ENCODE data around the gene MAMSTR. TPM values are rescaled to one million over a fixed set of nuclear protein-coding genes. Genes with fewer than 3 reads are reported as not detected.

MAMSTR gene
- total and polyA plus RNA-seq, 8 donors = 1.3 to 5.2 (median 4.5) TPM

GRCh38 chr19:48750351-48750750 is 30.8 kb upstream of the MAMSTR start:
- no peak for TF ChIP-seq CTCF (IDR thresholded peaks at IDR 0.05)
- Histone ChIP-seq H3K4me3 (peak overlapping the region in 1 of 2 donors; percentile 48), H3K4me1 (peaks cover 13 to 21% of the 10 kb centered on the region in 2 donors), H3K9me3 (no peaks in the 10 kb centered on the region), H3K27me3 (peaks cover 21 to 68% of the 10 kb centered on the region in 2 donors), H3K36me3 (no peaks in the 10 kb centered on the region), H3K27ac (no peak overlapping the region)
- DNase-seq (no peak), ATAC-seq (no peak)
- intact Hi-C loops (cut with DNase I) = no loop called here

GRCh38 chr19:48749571-48750198 is 30.2 kb upstream of the MAMSTR start:
- no peak for ATAC-seq
- Histone ChIP-seq H3K4me3 (no peak overlapping the region), H3K27ac (no peak overlapping the region), H3K36me3 (no peaks in the 10 kb centered on the region), H3K4me1 (peaks cover 13 to 21% of the 10 kb centered on the region in 2 donors), H3K9me3 (no peaks in the 10 kb centered on the region), H3K27me3 (peaks cover 21 to 71% of the 10 kb centered on the region in 2 donors)
- no peak for TF ChIP-seq CTCF (IDR thresholded peaks at IDR 0.05)
- intact Hi-C loops (cut with DNase I) = no loop called here
- no peak for DNase-seq

DNA sequence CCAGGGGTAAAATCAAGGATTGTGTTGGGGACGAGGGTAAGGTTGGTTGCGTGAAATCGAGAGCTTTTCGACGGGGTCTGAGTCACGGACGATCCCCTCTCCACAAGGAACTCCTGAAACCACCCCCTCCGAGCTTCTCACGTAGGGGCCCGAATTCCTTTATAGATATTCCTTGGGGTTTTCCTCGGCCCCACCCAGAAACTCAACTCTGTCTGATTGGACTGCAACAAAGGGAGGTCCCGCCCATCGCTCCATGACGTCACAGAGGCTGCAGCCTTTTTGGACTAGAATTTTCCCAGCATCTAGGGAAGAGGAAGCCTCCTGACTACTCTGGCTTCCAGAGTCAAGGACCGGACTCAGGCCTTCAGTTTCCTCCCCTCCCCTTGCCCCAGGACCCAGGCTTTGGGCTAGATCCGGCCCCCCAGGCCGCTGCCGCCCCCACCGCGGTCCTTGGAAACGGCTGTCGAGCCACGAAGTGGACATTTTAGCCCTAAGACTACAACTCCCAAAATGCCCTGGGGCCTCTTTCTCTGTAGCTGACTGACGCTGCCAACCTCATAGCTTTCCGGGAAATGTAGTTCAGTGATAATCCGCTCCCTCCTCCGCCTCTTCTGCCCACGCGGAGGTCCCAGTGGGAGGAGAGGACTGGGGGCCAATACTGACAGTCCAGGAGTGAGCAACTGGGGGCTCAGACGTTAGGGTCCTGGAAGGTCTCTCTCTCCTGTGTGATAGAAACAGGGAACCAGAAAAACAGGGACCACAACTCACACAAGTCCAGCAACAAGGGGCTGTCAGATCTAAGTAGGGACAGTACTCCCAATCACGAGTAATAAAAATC is 27.4 kb upstream of the MAMSTR start, which contains the start of gene IZUMO1:
IZUMO1 (minus strand) TSS at position 172 of the 838 bp plus-strand sequence. CDS start 1,050 bp downstream, outside the sequence.
- intact Hi-C loops (cut with DNase I) = no loop called here
- H3K4me3 ChIP-seq = peak within 1 kb of the TSS; percentile 25 to 40

GRCh38 chr19:48746110-48746509 is 26.6 kb upstream of the MAMSTR start:
- no peak for DNase-seq
- H3K27me3 ChIP-seq = peaks cover 0 to 41% of the 10 kb centered on the region in 2 donors
- no peak for TF ChIP-seq CTCF (IDR thresholded peaks at IDR 0.05)
- intact Hi-C loops (cut with DNase I) = no loop called here
- peaks cover 0 to 7% of the 10 kb centered on the region in 2 donors for H3K4me1 ChIP-seq
- no peak for ATAC-seq
- H3K27ac ChIP-seq = no peak overlapping the region
- H3K9me3 ChIP-seq = no peaks in the 10 kb centered on the region
- H3K36me3 ChIP-seq = no peaks in the 10 kb centered on the region
- H3K4me3 ChIP-seq = no peak overlapping the region

More for the DNA sequence above, 27.4 kb upstream of the MAMSTR start, which contains the start of gene IZUMO1:
- Histone ChIP-seq H3K27ac (peak within 1 kb of the TSS; percentile 70 to 78), H3K36me3 (no peaks in the 10 kb centered on the region), H3K27me3 (peaks cover 4 to 46% of the 10 kb centered on the region in 2 donors), H3K4me1 (peaks cover 2 to 8% of the 10 kb centered on the region in 2 donors), H3K9me3 (no peaks in the 10 kb centered on the region)
- TF ChIP-seq CTCF (IDR thresholded peaks at IDR 0.05) = no peak
- ATAC-seq (peak; percentile 89), DNase-seq (peak in 3 of 4 donors; percentile 67 to 82 (median 82))
